Activated CD8-positive, alpha-beta memory T cell treated with anti-CD3 and anti-CD28 coated beads for 1 hour (primary cell): ENCODE measurements around the gene TAF1D.
A peak's percentile ranks its signal among the peaks of the same experiment; 100 is the strongest.
"Not testable (repeated sequence)": the region's sequence is repeated elsewhere in the genome, so short reads cannot be mapped to it uniquely, and the experiment has no call there.

Experiments used
- DNase-seq, 2 donors: peaks; one replicate each; pipeline ENCODE4 v3.0.0-alpha.2; 2020; ENCODE audit warnings: low read depth in 1 of 2; ENCODE audit errors: extremely low read depth in 1 of 2

The TAF1D gene

GRCh38 chr11:93751001-93751400 lies 9.7 kb upstream of the TAF1D start:
- DNase-seq = no peak

- no peak for DNase-seq
These were observed 5.8 kb upstream of the TAF1D start for GRCh38 chr11:93747122-93747521.

GRCh38 chr11:93746101-93746500 lies 4.8 kb upstream of the TAF1D start:
- DNase-seq = no peak

GRCh38 chr11:93745005-93745755 lies 3.9 kb upstream of the TAF1D start:
- not testable (repeated sequence) for DNase-seq

- no peak for DNase-seq
These were observed 3.3 kb upstream of the TAF1D start for GRCh38 chr11:93744669-93745004.

- DNase-seq = no peak
These were observed 2.0 kb upstream of the TAF1D start for GRCh38 chr11:93743291-93743690.

- no peak for DNase-seq
These were observed 559 bp upstream of the TAF1D start for GRCh38 chr11:93741882-93742226.

- DNase-seq = peak; percentile 32 to 36
These were observed 583 bp downstream of the TAF1D start for GRCh38 chr11:93740730-93741093.

- DNase-seq = no peak
These were observed 1.1 kb downstream of the TAF1D start for GRCh38 chr11:93740031-93740729.

GRCh38 chr11:93738647-93739081 lies 2.6 kb downstream of the TAF1D start:
- DNase-seq = no peak

- DNase-seq = no peak
These were observed 3.2 kb downstream of the TAF1D start for GRCh38 chr11:93737904-93738612.

GRCh38 chr11:93736129-93736528 lies 5.2 kb downstream of the TAF1D start:
- no peak for DNase-seq

GRCh38 chr11:93735627-93736026 lies 5.7 kb downstream of the TAF1D start:
- no peak for DNase-seq

GRCh38 chr11:93734427-93735222 lies 6.7 kb downstream of the TAF1D start:
- DNase-seq = no peak

- DNase-seq = no peak
These were observed 7.8 kb downstream of the TAF1D start for GRCh38 chr11:93733474-93733873.

GRCh38 chr11:93732237-93732892 lies 8.9 kb downstream of the TAF1D start:
- DNase-seq = no peak

- DNase-seq = no peak
These were observed 10.9 kb downstream of the TAF1D start for GRCh38 chr11:93730108-93731107.

- DNase-seq = no peak
These were observed 12.1 kb downstream of the TAF1D start for GRCh38 chr11:93729129-93729616.

GRCh38 chr11:93728792-93729128 lies 12.5 kb downstream of the TAF1D start:
- DNase-seq = no peak
